GM21367 (cell line): ENCODE measurements around the gene COL6A2.
"Not testable (repeated sequence)": the region's sequence is repeated elsewhere in the genome, so short reads cannot be mapped to it uniquely, and the experiment has no call there.

ENCODE experiments used
- ATAC-seq: cut with Tn5 transposase; IDR thresholded peaks from one replicate; pipeline ENCODE4 v1.9.1; 2021; ENCODE audit not compliant: unreplicated experiment

The COL6A2 gene

GRCh38 chr21:46170436-46171193 is 72.7 kb downstream of the COL6A2 start:
- ATAC-seq, result not testable (repeated sequence)

- ATAC-seq, result no peak
These were observed 73.7 kb downstream of the COL6A2 start for GRCh38 chr21:46171585-46171984.

- ATAC-seq, result no peak
These were observed 74.3 kb downstream of the COL6A2 start for GRCh38 chr21:46171996-46172862.

GRCh38 chr21:46172863-46173528 is 75.1 kb downstream of the COL6A2 start:
- ATAC-seq, result no peak

- ATAC-seq, result no peak
These were observed 75.7 kb downstream of the COL6A2 start for GRCh38 chr21:46173573-46173972.

- not testable (repeated sequence) for ATAC-seq
These were observed 78.7 kb downstream of the COL6A2 start for GRCh38 chr21:46176443-46177129.

- no peak for ATAC-seq
These were observed 81.0 kb downstream of the COL6A2 start for GRCh38 chr21:46178961-46179360.
